ENCODE data around the gene RPAP2. TPM values are rescaled to one million over a fixed set of nuclear protein-coding genes. Genes with fewer than 3 reads are reported as not detected.

RPAP2 gene
- total RNA-seq, 2 experiments from 2014 or later, result 32.7 to 37.5 TPM

DNA sequence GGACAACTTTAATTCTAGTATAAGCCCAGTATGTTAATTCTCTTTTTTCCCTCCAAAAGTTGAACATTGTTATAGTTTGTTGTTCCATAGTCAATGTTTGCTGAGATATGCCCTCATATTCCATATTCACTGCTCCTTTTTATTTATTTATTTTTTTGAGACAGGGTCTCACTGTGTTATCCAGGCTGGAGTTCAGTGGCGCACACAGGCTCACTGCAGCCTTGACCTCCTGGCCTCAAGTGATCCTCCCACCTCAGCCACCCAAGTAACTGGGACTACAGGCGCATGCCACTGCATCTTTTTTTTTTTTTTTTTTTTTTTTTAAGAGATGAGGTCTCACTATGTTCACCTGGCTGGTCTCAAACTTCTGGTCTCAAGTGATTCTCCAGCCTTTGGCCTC is 149.1 kb downstream of the RPAP2 start:
- Mint-ChIP-seq H3K4me3 (no peak overlapping the region), H3K4me1 (peaks cover 10% of the 10 kb centered on the region), H3K36me3 (no peaks in the 10 kb centered on the region), H3K9me3 (peaks cover 3% of the 10 kb centered on the region), H3K27me3 (peaks cover 5% of the 10 kb centered on the region), H3K27ac (no peak overlapping the region)
- DNase-seq, result no peak
- POLR2A ChIA-PET, result no interaction called here
- ATAC-seq (ENCODE audit: low read depth), result no peak

Other genes with a start within 250 kb of the RPAP2 start
- under 1 TPM in 1 of 2 experiments, not detected in 1; 0.47 TPM for gene SETSIP, start 223.6 kb upstream of the RPAP2 start, total RNA-seq
- 1 to 10 TPM; 2.6 to 2.7 TPM for gene BTBD8, start 218.7 kb upstream of the RPAP2 start, total RNA-seq
- gene C1orf146, start 81.1 kb upstream of the RPAP2 start, total RNA-seq, result not detected
- 10 to 100 TPM; 17.3 to 17.8 TPM for gene GLMN, start 72 bp upstream of the RPAP2 start, total RNA-seq
- gene GFI1, start 187.9 kb downstream of the RPAP2 start, total RNA-seq, result 10 to 100 TPM; 52.2 to 56.4 TPM

Measured in activated naive CD8-positive, alpha-beta T cell treated with anti-CD3 and anti-CD28 coated beads, Interleukin-2, amount 10 ng/mL, durations not matched to agents 7 days and 5 days (primary cell).